Neural progenitor cell (in vitro differentiated cells): ENCODE data around the gene CAND2. TPM values are rescaled to one million over a fixed set of nuclear protein-coding genes. Genes with fewer than 3 reads are reported as not detected.

Experiments used
- DNase-seq: peaks from one replicate; pipeline ENCODE4 v3.0.0-alpha.2; 2016; ENCODE audit warnings: low spot score
- H2AFZ ChIP-seq: fragments of 200-600 bp; sonication (generic); replicated peaks from 2 replicates; pipeline ENCODE4 v1.6.1; 2016; ENCODE audit warnings: antibody characterized with exemption
- H3F3A ChIP-seq: fragments of 200-600 bp; sonication (generic); 2 replicates; pipeline ENCODE4 v1.6.1; 2016; ENCODE audit warnings: antibody characterized with exemption, low read depth
- H3K27ac ChIP-seq: fragments of 200-600 bp; sonication (generic); 2 replicates; pipeline ENCODE4 v1.5.1; 2016; ENCODE audit warnings: mild to moderate bottlenecking
- H3K27me3 ChIP-seq: fragments of 200-600 bp; sonication (generic); 2 replicates; pipeline ENCODE4 v1.6.1; 2016; ENCODE audit warnings: mild to moderate bottlenecking, moderate library complexity
- H3K36me3 ChIP-seq: fragments of 200-600 bp; sonication (generic); 2 replicates; pipeline ENCODE4 v1.5.1; 2016
- H3K4me1 ChIP-seq: fragments of 200-600 bp; sonication (generic); 2 replicates; pipeline ENCODE4 v1.6.1; 2016; ENCODE audit warnings: mixed run types
- H3K4me2 ChIP-seq: fragments of 200-600 bp; sonication (generic); 2 replicates; pipeline ENCODE4 v1.6.1; 2016
- H3K4me3 ChIP-seq: fragments of 200-600 bp; sonication (generic); 2 replicates; pipeline ENCODE4 v1.5.1; 2016
- H3K79me2 ChIP-seq: fragments of 200-600 bp; sonication (generic); 2 replicates; pipeline ENCODE4 v1.6.1; 2016; ENCODE audit warnings: low read depth
- H3K9ac ChIP-seq: fragments of 200-600 bp; sonication (generic); 2 replicates; pipeline ENCODE4 v1.6.1; 2016
- H3K9me3 ChIP-seq: fragments of 200-600 bp; sonication (generic); 2 replicates; pipeline ENCODE4 v1.5.1; 2016; ENCODE audit warnings: low read depth
- H4K20me1 ChIP-seq: fragments of 200-600 bp; sonication (generic); 2 replicates; pipeline ENCODE4 v1.6.1; 2016; ENCODE audit warnings: low read depth
- H3K27ac Mint-ChIP-seq: 3 replicates; pipeline ENCODE4 v1.8.0; 2021; ENCODE audit warnings: mixed read lengths
- H3K27me3 Mint-ChIP-seq: 2 replicates; pipeline ENCODE4 v1.8.0; 2022; ENCODE audit warnings: low read depth, mild to moderate bottlenecking, inconsistent platforms, moderate library complexity, mixed read lengths; ENCODE audit not compliant: insufficient read depth
- H3K36me3 Mint-ChIP-seq: 3 replicates; pipeline ENCODE4 v1.8.0; 2021; ENCODE audit warnings: mixed read lengths
- H3K4me1 Mint-ChIP-seq: 3 replicates; pipeline ENCODE4 v1.8.0; 2021; ENCODE audit warnings: mixed read lengths
- H3K4me3 Mint-ChIP-seq: 3 replicates; pipeline ENCODE4 v1.8.0; 2021; ENCODE audit warnings: mild to moderate bottlenecking, moderate library complexity, mixed read lengths
- H3K9me3 Mint-ChIP-seq: 3 replicates; pipeline ENCODE4 v1.8.0; 2020; ENCODE audit warnings: mixed read lengths
- EZH2 ChIP-seq: fragments of 200-600 bp; sonication (generic); IDR thresholded peaks from 2 replicates; pipeline ENCODE4 v1.6.1; 2017; ENCODE audit warnings: antibody characterized with exemption, mild to moderate bottlenecking, moderate library complexity
- EZH2phosphoT487 ChIP-seq: fragments of 200-600 bp; sonication (generic); IDR thresholded peaks from 2 replicates; pipeline ENCODE4 v1.6.1; 2017; ENCODE audit warnings: antibody characterized with exemption
- total RNA-seq: library from RNA; depleted of rRNA; stranded (reverse); fragments of >200 nt; gene quantifications from 2 replicates; pipeline ENCODE4 v1.2.3, GENCODE V29; 2015; ENCODE audit warnings: low replicate concordance
- TF ChIP-seq, protein P1 (sequence below): fragments of 200-600 bp; sonication (generic); IDR thresholded peaks from 2 replicates; pipeline ENCODE4 v1.5.1; 2017; ENCODE audit warnings: antibody characterized with exemption, mild to moderate bottlenecking

The CAND2 gene
- total RNA-seq, 1 donor from 2014 or later, result 2.4 TPM

DNA sequence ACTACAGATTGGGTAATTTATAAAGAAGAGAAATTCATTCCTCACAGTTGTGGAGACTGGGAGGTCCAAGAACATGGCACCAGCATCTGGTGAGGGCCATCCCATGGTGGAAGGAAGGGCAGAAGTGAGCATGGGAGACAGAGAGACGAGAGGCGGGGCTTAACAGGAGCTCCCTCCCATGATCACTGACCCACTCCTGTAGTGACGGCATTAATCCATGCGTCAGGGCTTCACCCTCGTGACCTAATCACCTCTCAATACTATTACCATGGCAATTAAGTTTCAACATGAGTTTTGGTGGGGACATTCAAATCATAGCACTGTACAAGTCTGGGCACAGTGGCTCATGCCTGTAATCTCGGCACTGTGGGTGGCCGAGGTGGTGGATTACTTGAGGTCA lies 27.8 kb downstream of the CAND2 start:
- peaks cover 9% of the 10 kb centered on the region for H3F3A ChIP-seq
- H3K27ac ChIP-seq, result no peak overlapping the region
- no peaks in the 10 kb centered on the region for H3K36me3 ChIP-seq
- H3K4me1 Mint-ChIP-seq, result no peaks in the 10 kb centered on the region
- H3K4me1 ChIP-seq, result no peaks in the 10 kb centered on the region
- H3K4me2 ChIP-seq, result no peak overlapping the region
- H3K4me3 ChIP-seq, result no peak overlapping the region
- H3K36me3 Mint-ChIP-seq, result peaks cover 5% of the 10 kb centered on the region
- H3K9me3 Mint-ChIP-seq, result no peaks in the 10 kb centered on the region
- no peaks in the 10 kb centered on the region for H3K9me3 ChIP-seq
- H3K27me3 ChIP-seq, result no peaks in the 10 kb centered on the region
- no peak overlapping the region for H3K27ac Mint-ChIP-seq
- no peaks in the 10 kb centered on the region for H3K27me3 Mint-ChIP-seq
- H3K4me3 Mint-ChIP-seq, result no peak overlapping the region
- H2AFZ ChIP-seq, result no peak overlapping the region
- H4K20me1 ChIP-seq, result no peaks in the 10 kb centered on the region
- no peak overlapping the region for H3K9ac ChIP-seq
- no peak for DNase-seq
- TF ChIP-seq, protein P1, sequence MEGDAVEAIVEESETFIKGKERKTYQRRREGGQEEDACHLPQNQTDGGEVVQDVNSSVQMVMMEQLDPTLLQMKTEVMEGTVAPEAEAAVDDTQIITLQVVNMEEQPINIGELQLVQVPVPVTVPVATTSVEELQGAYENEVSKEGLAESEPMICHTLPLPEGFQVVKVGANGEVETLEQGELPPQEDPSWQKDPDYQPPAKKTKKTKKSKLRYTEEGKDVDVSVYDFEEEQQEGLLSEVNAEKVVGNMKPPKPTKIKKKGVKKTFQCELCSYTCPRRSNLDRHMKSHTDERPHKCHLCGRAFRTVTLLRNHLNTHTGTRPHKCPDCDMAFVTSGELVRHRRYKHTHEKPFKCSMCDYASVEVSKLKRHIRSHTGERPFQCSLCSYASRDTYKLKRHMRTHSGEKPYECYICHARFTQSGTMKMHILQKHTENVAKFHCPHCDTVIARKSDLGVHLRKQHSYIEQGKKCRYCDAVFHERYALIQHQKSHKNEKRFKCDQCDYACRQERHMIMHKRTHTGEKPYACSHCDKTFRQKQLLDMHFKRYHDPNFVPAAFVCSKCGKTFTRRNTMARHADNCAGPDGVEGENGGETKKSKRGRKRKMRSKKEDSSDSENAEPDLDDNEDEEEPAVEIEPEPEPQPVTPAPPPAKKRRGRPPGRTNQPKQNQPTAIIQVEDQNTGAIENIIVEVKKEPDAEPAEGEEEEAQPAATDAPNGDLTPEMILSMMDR, result no peak
- no peak for TF ChIP-seq EZH2phosphoT487
- TF ChIP-seq EZH2, result no peak
- no peaks in the 10 kb centered on the region for H3K79me2 ChIP-seq

DNA sequence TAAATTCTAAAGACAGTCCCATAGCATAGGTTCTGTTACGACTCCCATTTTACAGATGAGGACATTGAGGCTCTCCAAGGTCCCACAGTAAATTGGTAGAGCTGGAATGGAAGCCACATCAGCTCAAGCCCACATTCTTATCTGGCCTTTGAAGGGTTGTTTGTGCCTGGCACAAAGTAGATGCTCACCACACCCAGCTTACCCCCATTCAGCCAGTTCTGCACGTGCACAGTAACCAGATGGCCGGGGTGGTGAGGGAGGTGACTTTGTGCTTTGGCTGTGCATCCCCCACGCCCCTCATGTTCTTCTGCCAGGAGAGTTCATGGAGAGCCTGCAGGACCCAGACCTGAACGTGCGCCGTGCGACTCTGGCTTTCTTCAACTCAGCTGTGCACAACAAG lies 28.7 kb downstream of the CAND2 start:
- no peak overlapping the region for H3K4me3 Mint-ChIP-seq
- no peak overlapping the region for H3K27ac ChIP-seq
- H3K36me3 Mint-ChIP-seq, result peaks cover 5% of the 10 kb centered on the region
- H3K9me3 ChIP-seq, result no peaks in the 10 kb centered on the region
- DNase-seq, result no peak
- H4K20me1 ChIP-seq, result no peaks in the 10 kb centered on the region
- H3K4me2 ChIP-seq, result no peak overlapping the region
- no peaks in the 10 kb centered on the region for H3K27me3 Mint-ChIP-seq
- no peak overlapping the region for H3K4me3 ChIP-seq
- H3K27me3 ChIP-seq, result no peaks in the 10 kb centered on the region
- no peaks in the 10 kb centered on the region for H3K36me3 ChIP-seq
- no peaks in the 10 kb centered on the region for H3K79me2 ChIP-seq
- no peak overlapping the region for H2AFZ ChIP-seq
- no peaks in the 10 kb centered on the region for H3K4me1 ChIP-seq
- no peak overlapping the region for H3K9ac ChIP-seq
- H3K4me1 Mint-ChIP-seq, result no peaks in the 10 kb centered on the region
- TF ChIP-seq EZH2 (no peak), EZH2phosphoT487 (no peak)
- TF ChIP-seq, protein P1, result no peak
- peaks cover 9% of the 10 kb centered on the region for H3F3A ChIP-seq
- no peak overlapping the region for H3K27ac Mint-ChIP-seq
- H3K9me3 Mint-ChIP-seq, result no peaks in the 10 kb centered on the region

DNA sequence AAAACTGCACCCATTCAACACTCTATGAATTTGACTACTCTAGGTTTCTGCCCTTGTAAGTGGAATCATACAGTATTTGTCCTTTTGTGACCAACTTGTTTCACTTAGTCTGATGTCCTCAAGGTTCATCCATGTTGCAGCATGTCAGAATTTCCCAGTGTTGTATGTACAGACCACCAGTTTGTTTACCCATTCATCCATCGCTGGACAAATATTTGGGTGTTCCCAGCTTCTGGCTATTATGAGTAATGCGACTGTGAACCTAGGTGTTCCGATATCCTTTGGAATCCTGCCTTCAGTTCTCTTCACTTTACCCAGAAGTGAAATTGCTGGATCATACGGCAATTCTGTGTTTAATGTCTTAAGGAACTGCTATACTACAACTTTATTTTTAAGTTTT lies 32.3 kb downstream of the CAND2 start:
- Mint-ChIP-seq H3K4me3 (no peak overlapping the region), H3K9me3 (no peaks in the 10 kb centered on the region), H3K27me3 (peaks cover 2% of the 10 kb centered on the region), H3K4me1 (no peaks in the 10 kb centered on the region), H3K27ac (no peak overlapping the region), H3K36me3 (peaks cover 13% of the 10 kb centered on the region)
- Histone ChIP-seq H3K9me3 (no peaks in the 10 kb centered on the region), H3K27ac (no peak overlapping the region), H3K36me3 (no peaks in the 10 kb centered on the region), H3K9ac (no peak overlapping the region), H3K79me2 (no peaks in the 10 kb centered on the region), H3K4me1 (no peaks in the 10 kb centered on the region), H3K4me3 (no peak overlapping the region), H3K27me3 (no peaks in the 10 kb centered on the region), H2AFZ (no peak overlapping the region), H3F3A (peaks cover 43% of the 10 kb centered on the region), H4K20me1 (peaks cover 11% of the 10 kb centered on the region), H3K4me2 (no peak overlapping the region)
- TF ChIP-seq EZH2, result no peak
- TF ChIP-seq, protein P1, result no peak
- no peak for TF ChIP-seq EZH2phosphoT487
- no peak for DNase-seq

DNA sequence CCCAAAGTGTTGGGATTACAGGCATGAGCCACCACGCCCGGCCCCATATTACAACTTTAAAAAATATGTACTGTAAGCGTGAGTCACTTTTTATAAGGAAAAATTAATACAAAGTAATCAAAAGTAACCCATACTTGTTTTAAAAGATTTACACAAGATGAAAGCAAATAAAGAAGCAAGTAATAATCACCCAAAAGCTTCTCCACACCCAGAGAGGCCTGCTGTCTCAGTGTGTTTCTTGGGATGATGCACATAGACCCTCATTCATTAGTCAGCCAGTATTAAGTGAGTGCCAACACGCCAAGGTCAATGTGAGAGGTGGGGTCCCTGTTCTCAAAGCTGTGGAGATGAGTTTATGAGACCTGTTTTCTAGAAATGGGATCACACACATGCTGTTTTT lies 32.9 kb downstream of the CAND2 start:
- H3K27ac ChIP-seq, result no peak overlapping the region
- TF ChIP-seq, protein P1, result no peak
- TF ChIP-seq EZH2 (no peak), EZH2phosphoT487 (no peak)
- H3F3A ChIP-seq, result peaks cover 49% of the 10 kb centered on the region
- H3K27ac Mint-ChIP-seq, result no peak overlapping the region
- no peaks in the 10 kb centered on the region for H3K4me1 ChIP-seq
- no peak overlapping the region for H3K4me2 ChIP-seq
- H3K27me3 ChIP-seq, result no peaks in the 10 kb centered on the region
- no peaks in the 10 kb centered on the region for H3K4me1 Mint-ChIP-seq
- no peaks in the 10 kb centered on the region for H3K36me3 ChIP-seq
- H3K27me3 Mint-ChIP-seq, result peaks cover 7% of the 10 kb centered on the region
- H3K9me3 Mint-ChIP-seq, result no peaks in the 10 kb centered on the region
- no peak overlapping the region for H3K4me3 Mint-ChIP-seq
- H3K36me3 Mint-ChIP-seq, result peaks cover 17% of the 10 kb centered on the region
- no peaks in the 10 kb centered on the region for H3K9me3 ChIP-seq
- H3K4me3 ChIP-seq, result no peak overlapping the region
- no peak for DNase-seq
- H4K20me1 ChIP-seq, result peaks cover 18% of the 10 kb centered on the region
- no peaks in the 10 kb centered on the region for H3K79me2 ChIP-seq
- H3K9ac ChIP-seq, result no peak overlapping the region
- H2AFZ ChIP-seq, result no peak overlapping the region
